Measurements from ENCODE around the gene PCSK2. TPM values are rescaled to one million over a fixed set of nuclear protein-coding genes. Genes with fewer than 3 reads are reported as not detected.
A peak's percentile ranks its signal among the peaks of the same experiment; 100 is the strongest.

PCSK2 gene
- total and polyA plus RNA-seq, 8 donors: 5.4 to 51.0 (median 9.3) TPM

GRCh38 chr20:17503301-17504065 is 276.6 kb downstream of the PCSK2 start:
- Histone ChIP-seq H3K9me3 (no peaks in the 10 kb centered on the region), H3K27ac (no peak overlapping the region), H3K27me3 (no peaks in the 10 kb centered on the region), H3K36me3 (no peaks in the 10 kb centered on the region), H3K4me1 (no peaks in the 10 kb centered on the region), H3K4me3 (no peak overlapping the region)
- intact Hi-C loops (cut with DNase I): loop anchor here in 2 of 3 donors (10.0 kb wide), 2 partner anchors 771 to 781 kb away; partner anchors contain the start of gene ZNF133 (in 1 of the 2)
- 62 to 73% methylated on average over 6 of the region's 6 CpGs for WGBS, 2 donors
- no peak for TF ChIP-seq CTCF (IDR thresholded peaks at IDR 0.05)
- no peak for DNase-seq
- ATAC-seq: no peak
- FAIRE-seq: no peak

GRCh38 chr20:17504066-17504897 is 277.4 kb downstream of the PCSK2 start:
- Histone ChIP-seq H3K36me3 (no peaks in the 10 kb centered on the region), H3K27me3 (no peaks in the 10 kb centered on the region), H3K4me1 (no peaks in the 10 kb centered on the region), H3K27ac (no peak overlapping the region), H3K4me3 (peak overlapping the region in 1 of 4 donors; percentile 39), H3K9me3 (no peaks in the 10 kb centered on the region)
- intact Hi-C loops (cut with DNase I): loop anchor here in 2 of 3 donors (10.0 kb wide), 2 partner anchors 771 to 781 kb away; partner anchors contain the start of gene ZNF133 (in 1 of the 2)
- DNase-seq: peak in 2 of 6 donors; percentile 34 to 57
- 36 to 38% methylated on average over 23 of the region's 23 CpGs for WGBS, 2 donors
- peak; percentile 33 to 65 (median 52) for ATAC-seq
- TF ChIP-seq CTCF (IDR thresholded peaks at IDR 0.05): no peak
- FAIRE-seq: no peak

GRCh38 chr20:17504898-17505635 is 278.2 kb downstream of the PCSK2 start:
- intact Hi-C loops (cut with DNase I): loop anchor here in 2 of 3 donors (5.0 to 10.0 kb wide), 3 partner anchors 492 to 780 kb away; partner anchors contain the start of gene ZNF133 (in 1 of the 2)
- H3K4me3 ChIP-seq: peak overlapping the region; percentile 13 to 48 (median 31)
- H3K9me3 ChIP-seq: no peaks in the 10 kb centered on the region
- 3 to 10% methylated on average over 30 of the region's 30 CpGs for WGBS, 2 donors
- no peaks in the 10 kb centered on the region for H3K36me3 ChIP-seq
- H3K4me1 ChIP-seq: no peaks in the 10 kb centered on the region
- DNase-seq (peak in 5 of 6 donors; percentile 41 to 80 (median 48)), FAIRE-seq (peak; percentile 79), ATAC-seq (peak; percentile 79 to 92 (median 90))
- no peaks in the 10 kb centered on the region for H3K27me3 ChIP-seq
- H3K27ac ChIP-seq: no peak overlapping the region
- TF ChIP-seq CTCF (IDR thresholded peaks at IDR 0.05): peak; percentile 26 to 66 (median 51)

GRCh38 chr20:17505636-17506517 is 279.0 kb downstream of the PCSK2 start:
- Histone ChIP-seq H3K36me3 (no peaks in the 10 kb centered on the region), H3K9me3 (no peaks in the 10 kb centered on the region), H3K27me3 (no peaks in the 10 kb centered on the region), H3K4me1 (no peaks in the 10 kb centered on the region), H3K4me3 (peak overlapping the region in 2 of 4 donors; percentile 39 to 48), H3K27ac (no peak overlapping the region)
- no peak for TF ChIP-seq CTCF (IDR thresholded peaks at IDR 0.05)
- DNase-seq (peak in 1 of 6 donors; percentile 62), FAIRE-seq (no peak), ATAC-seq (peak in 2 of 4 donors; percentile 16 to 28)
- intact Hi-C loops (cut with DNase I): loop anchor here in 2 of 3 donors (5.0 to 10.0 kb wide), 3 partner anchors 491 to 779 kb away; partner anchors contain the start of gene ZNF133 (in 1 of the 2)
- 86 to 89% methylated on average over 19 of the region's 19 CpGs for WGBS, 2 donors
